Osteoblast (primary cell): ENCODE results near the gene HGS. TPM values are rescaled to one million over a fixed set of nuclear protein-coding genes. Genes with fewer than 3 reads are reported as not detected.

ENCODE experiments used
- DNase-seq: peaks from one replicate; pipeline ENCODE4 v3.0.0; 2011; ENCODE audit warnings: low spot score, mixed read lengths; ENCODE audit not compliant: insufficient read length; ENCODE audit errors: missing footprints
- H2AFZ ChIP-seq: 2 replicates; pipeline ENCODE4 v1.6.0; 2011; ENCODE audit warnings: mild to moderate bottlenecking, low read length
- H3K27ac ChIP-seq: 2 replicates; pipeline ENCODE4 v1.5.1; 2011; ENCODE audit warnings: mild to moderate bottlenecking, low read depth, low read length, moderate library complexity
- H3K27me3 ChIP-seq: 2 replicates; pipeline ENCODE4 v1.6.0; 2012; ENCODE audit warnings: mild to moderate bottlenecking, control low read depth, inconsistent platforms, low read length, moderate library complexity; ENCODE audit not compliant: insufficient read depth
- H3K36me3 ChIP-seq: 2 replicates; pipeline ENCODE4 v1.5.1; 2011; ENCODE audit warnings: mild to moderate bottlenecking, low read length, control low read depth, moderate library complexity; ENCODE audit not compliant: insufficient read depth
- H3K4me1 ChIP-seq: 2 replicates; pipeline ENCODE4 v1.5.1; 2011; ENCODE audit warnings: mild to moderate bottlenecking, low read length, control low read depth, moderate library complexity; ENCODE audit not compliant: insufficient read depth
- H3K4me2 ChIP-seq: 2 replicates; pipeline ENCODE4 v1.6.0; 2011; ENCODE audit warnings: mild to moderate bottlenecking, low read length; ENCODE audit not compliant: insufficient read depth
- H3K4me3 ChIP-seq: fragments of 200-600 bp; sonication (generic); 3 replicates; pipeline ENCODE4 v1.5.1; 2012; ENCODE audit warnings: mild to moderate bottlenecking, low read length, inconsistent platforms; ENCODE audit not compliant: insufficient read depth
- H3K79me2 ChIP-seq: 2 replicates; pipeline ENCODE4 v1.6.0; 2012; ENCODE audit warnings: mild to moderate bottlenecking, low read length, control low read depth, inconsistent platforms; ENCODE audit not compliant: insufficient read depth
- H3K9me3 ChIP-seq: 2 replicates; pipeline ENCODE4 v1.5.1; 2011; ENCODE audit warnings: low read depth, low read length, control low read depth
- H4K20me1 ChIP-seq: 2 replicates; pipeline ENCODE4 v1.6.0; 2012; ENCODE audit warnings: mild to moderate bottlenecking, low read length, control low read depth; ENCODE audit not compliant: insufficient read depth
- CTCF ChIP-seq: IDR thresholded peaks from 2 replicates; pipeline ENCODE4 v1.5.1; 2011; ENCODE audit warnings: mild to moderate bottlenecking, low read depth, low read length, moderate library complexity; ENCODE audit errors: extremely low read depth
- total RNA-seq: library from RNA; depleted of rRNA; stranded (reverse); fragments of >200 nt; gene quantifications from 2 replicates; pipeline ENCODE4 v1.2.3, GENCODE V29; 2012

HGS gene
- total RNA-seq, 1 donor = 110 TPM

- peak within 1 kb of the TSS; percentile 96 for H3K4me2 ChIP-seq
- H3K9me3 ChIP-seq = no peaks in the 10 kb centered on the region
- peak; percentile 100 for DNase-seq
- H3K36me3 ChIP-seq = peaks cover 51% of the 10 kb centered on the region
- no peak for TF ChIP-seq CTCF
- peak within 1 kb of the TSS; percentile 93 for H3K4me3 ChIP-seq
- peaks cover 64% of the 10 kb centered on the region for H3K79me2 ChIP-seq
- H3K4me1 ChIP-seq = peaks cover 21% of the 10 kb centered on the region
- H2AFZ ChIP-seq = peak within 1 kb of the TSS; percentile 57
- H3K27ac ChIP-seq = peak within 1 kb of the TSS; percentile 96
- H4K20me1 ChIP-seq = peaks cover 30% of the 10 kb centered on the region
- no peaks in the 10 kb centered on the region for H3K27me3 ChIP-seq
These were observed 19.3 kb downstream of the HGS start, which contains the start of gene MRPL12 for GRCh38 chr17:81702934-81703746. MRPL12 (plus strand) TSS chr17:81703367; CDS start chr17:81703502, 135 bp downstream.

GRCh38 chr17:81703747-81704654 is 20.2 kb downstream of the HGS start:
- peak overlapping the region; percentile 96 for H3K4me2 ChIP-seq
- no peak for TF ChIP-seq CTCF
- H3K27ac ChIP-seq = peak overlapping the region; percentile 96
- peak; percentile 73 for DNase-seq
- H2AFZ ChIP-seq = peak overlapping the region; percentile 25
- H4K20me1 ChIP-seq = peaks cover 26% of the 10 kb centered on the region
- peak overlapping the region; percentile 93 for H3K4me3 ChIP-seq
- peaks cover 56% of the 10 kb centered on the region for H3K79me2 ChIP-seq
- peaks cover 21% of the 10 kb centered on the region for H3K4me1 ChIP-seq
- H3K9me3 ChIP-seq = no peaks in the 10 kb centered on the region
- no peaks in the 10 kb centered on the region for H3K27me3 ChIP-seq
- H3K36me3 ChIP-seq = peaks cover 49% of the 10 kb centered on the region

DNA sequence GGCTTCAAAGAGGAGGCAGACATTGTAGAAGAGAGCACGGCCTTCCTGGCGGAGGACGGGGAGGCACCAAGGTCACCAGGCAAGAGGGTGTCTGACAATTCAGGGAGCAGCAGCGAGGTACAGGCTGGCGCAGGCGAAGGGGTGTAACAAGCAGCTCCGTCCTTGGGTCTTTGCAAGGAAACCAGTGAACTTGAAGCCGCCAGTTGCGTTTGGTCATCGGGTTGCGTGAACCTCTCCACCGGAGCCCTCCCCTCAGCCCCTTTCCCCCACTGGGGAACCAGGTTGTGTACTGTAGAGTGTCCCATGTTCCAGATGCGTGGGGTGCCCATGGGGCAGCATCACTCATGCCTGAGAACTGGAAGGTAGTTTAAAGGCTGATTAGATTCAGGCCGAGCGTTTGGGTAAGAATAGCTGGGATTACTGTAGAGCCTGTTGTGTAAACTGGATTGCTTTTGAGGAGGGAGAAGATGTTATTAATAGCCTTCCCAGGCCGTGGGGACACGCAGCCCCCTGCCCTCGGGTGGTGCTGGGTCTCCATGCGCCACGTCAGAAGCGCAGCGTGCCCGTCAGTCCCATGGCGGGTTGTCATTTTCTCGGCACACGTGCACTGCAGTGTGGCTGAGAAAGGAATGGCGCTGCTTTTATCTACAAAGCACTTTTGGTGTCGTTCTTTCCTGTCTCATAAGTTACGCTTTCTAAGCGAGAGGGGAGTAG is 21.9 kb downstream of the HGS start:
- Histone ChIP-seq H3K79me2 (peaks cover 48% of the 10 kb centered on the region), H3K36me3 (peaks cover 40% of the 10 kb centered on the region)
- no peak for TF ChIP-seq CTCF

More for the DNA sequence above, 21.9 kb downstream of the HGS start:
- H3K4me2 ChIP-seq = no peak overlapping the region
- no peak overlapping the region for H3K4me3 ChIP-seq
- H3K9me3 ChIP-seq = no peaks in the 10 kb centered on the region
- H4K20me1 ChIP-seq = peaks cover 25% of the 10 kb centered on the region
- H2AFZ ChIP-seq = no peak overlapping the region
- peaks cover 27% of the 10 kb centered on the region for H3K4me1 ChIP-seq
- no peaks in the 10 kb centered on the region for H3K27me3 ChIP-seq
- peak; percentile 57 for DNase-seq
- H3K27ac ChIP-seq = no peak overlapping the region
